ENCODE measurements around the gene GART.

DNA sequence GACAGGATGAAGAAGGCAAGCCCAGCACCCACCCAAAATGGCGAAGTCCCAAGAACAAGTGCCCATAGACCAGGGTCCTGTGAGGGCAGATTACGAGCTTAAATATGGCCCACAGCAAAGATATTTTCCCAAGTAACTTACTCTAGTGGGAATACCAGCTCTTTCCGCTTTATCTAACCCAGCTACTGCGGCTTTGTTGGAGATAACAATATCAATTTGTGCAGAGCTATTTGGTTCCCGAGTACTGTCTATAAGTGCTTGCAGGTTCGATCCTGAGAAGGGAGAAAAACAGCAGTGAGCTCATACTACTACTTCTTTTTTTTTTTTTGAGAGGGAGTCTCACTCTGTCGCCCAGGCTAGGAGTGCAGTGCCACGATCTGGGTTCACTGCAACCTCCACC, 36.1 kb downstream of the GART start:
- TF ChIP-seq EZH2phosphoT487 (IDR thresholded peaks at IDR 0.05; ENCODE audit: borderline replicate concordance, low read length) (no peak), EZH2 (IDR thresholded peaks at IDR 0.05; ENCODE audit: low read length, unreplicated experiment) (no peak)
- TF ChIP-seq, protein P1, sequence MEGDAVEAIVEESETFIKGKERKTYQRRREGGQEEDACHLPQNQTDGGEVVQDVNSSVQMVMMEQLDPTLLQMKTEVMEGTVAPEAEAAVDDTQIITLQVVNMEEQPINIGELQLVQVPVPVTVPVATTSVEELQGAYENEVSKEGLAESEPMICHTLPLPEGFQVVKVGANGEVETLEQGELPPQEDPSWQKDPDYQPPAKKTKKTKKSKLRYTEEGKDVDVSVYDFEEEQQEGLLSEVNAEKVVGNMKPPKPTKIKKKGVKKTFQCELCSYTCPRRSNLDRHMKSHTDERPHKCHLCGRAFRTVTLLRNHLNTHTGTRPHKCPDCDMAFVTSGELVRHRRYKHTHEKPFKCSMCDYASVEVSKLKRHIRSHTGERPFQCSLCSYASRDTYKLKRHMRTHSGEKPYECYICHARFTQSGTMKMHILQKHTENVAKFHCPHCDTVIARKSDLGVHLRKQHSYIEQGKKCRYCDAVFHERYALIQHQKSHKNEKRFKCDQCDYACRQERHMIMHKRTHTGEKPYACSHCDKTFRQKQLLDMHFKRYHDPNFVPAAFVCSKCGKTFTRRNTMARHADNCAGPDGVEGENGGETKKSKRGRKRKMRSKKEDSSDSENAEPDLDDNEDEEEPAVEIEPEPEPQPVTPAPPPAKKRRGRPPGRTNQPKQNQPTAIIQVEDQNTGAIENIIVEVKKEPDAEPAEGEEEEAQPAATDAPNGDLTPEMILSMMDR (conservative IDR thresholded peaks at IDR 0.05; ENCODE audit: low read depth, low read length): no peak

Measured in PC-3 (cell line).